Measurements from ENCODE around the gene XCR1. TPM values are rescaled to one million over a fixed set of nuclear protein-coding genes. Genes with fewer than 3 reads are reported as not detected.
"Not testable (repeated sequence)": the region's sequence is repeated elsewhere in the genome, so short reads cannot be mapped to it uniquely, and the experiment has no call there.

Gene XCR1, protein sequence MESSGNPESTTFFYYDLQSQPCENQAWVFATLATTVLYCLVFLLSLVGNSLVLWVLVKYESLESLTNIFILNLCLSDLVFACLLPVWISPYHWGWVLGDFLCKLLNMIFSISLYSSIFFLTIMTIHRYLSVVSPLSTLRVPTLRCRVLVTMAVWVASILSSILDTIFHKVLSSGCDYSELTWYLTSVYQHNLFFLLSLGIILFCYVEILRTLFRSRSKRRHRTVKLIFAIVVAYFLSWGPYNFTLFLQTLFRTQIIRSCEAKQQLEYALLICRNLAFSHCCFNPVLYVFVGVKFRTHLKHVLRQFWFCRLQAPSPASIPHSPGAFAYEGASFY
- not detected for polyA plus RNA-seq (2013, experiment 1 of 2; ENCODE audit: insufficient read length)
- polyA plus RNA-seq (2013, experiment 2 of 2; ENCODE audit: insufficient read length): not detected

- DNase-seq: no peak
These were observed at the start of gene XCR1 for GRCh38 chr3:46027021-46027705. XCR1 (minus strand) TSS chr3:46027483; CDS start chr3:46021947, 5,536 bp downstream.

- DNase-seq: no peak
These were observed 49.3 kb upstream of the XCR1 start for GRCh38 chr3:46076606-46077005.

DNA sequence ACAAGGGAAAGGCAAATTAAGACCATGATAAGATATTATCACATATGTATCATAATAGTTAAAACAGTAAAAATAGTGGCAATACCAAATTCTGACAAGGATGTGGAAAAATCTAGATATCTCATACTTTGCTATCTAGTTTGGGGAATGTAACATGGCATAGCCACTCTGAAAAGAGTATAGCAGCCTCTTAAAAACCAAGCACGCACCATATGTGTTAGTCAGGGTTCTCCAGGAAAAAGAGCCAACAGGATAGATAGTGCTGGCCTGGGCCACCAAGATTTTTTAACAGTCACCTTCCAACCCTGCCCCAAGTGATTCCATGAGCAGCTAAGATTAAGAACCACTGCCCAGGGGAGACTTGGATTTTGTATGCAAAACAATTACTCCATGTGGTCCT lies 48.5 kb upstream of the XCR1 start:
- DNase-seq: no peak

DNA sequence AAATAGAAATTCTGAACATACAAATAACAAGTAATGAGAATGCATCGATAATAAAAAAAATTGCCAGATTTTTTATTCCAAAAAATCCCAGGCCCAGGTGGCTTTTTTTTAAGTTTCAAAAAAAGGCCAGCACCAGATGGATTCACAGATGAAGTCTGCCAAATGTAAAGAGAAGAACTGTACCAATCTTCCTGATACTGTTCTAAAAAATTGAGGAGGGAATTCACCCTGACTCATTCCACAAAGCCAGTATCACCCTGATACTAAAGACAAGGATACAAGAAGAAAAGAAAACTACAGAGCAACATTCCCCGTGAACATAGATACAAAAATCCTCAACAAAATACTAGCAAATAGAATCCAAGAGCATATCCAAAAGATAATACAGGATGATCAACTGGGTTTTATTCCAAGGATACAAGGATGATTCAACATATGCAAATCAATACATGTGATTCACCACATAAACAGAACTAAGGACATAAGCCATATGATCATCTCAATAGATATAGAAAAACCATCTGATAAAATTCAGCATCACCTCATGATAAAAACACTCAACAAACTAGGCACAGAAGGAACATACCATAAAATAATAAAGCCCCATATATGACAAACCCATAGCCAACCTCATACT lies 44.1 kb upstream of the XCR1 start:
- no peak for DNase-seq

DNA sequence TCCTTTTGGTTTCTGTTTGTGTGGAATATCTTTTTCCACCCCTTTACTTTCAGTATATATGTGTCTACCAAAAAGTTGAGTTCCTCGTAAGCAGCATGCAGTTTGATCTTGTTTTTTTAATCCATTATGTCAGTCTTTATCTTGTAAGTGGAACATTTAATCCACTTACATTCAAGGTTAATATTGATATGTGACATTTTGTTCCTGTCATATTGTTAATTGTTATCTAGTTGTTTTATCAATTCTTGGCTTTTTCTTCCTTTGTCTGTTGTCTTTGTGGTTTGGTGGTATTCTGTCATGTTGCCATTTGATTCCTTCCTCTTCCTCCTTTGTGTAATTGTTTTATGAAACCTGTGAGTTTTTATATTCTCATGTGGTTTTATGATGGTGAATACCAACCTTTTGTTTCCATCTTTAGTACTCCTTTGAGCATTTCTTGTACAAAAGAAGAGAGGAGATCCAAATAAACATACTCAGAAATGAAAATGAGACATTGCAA lies 43.4 kb upstream of the XCR1 start:
- DNase-seq: no peak

DNA sequence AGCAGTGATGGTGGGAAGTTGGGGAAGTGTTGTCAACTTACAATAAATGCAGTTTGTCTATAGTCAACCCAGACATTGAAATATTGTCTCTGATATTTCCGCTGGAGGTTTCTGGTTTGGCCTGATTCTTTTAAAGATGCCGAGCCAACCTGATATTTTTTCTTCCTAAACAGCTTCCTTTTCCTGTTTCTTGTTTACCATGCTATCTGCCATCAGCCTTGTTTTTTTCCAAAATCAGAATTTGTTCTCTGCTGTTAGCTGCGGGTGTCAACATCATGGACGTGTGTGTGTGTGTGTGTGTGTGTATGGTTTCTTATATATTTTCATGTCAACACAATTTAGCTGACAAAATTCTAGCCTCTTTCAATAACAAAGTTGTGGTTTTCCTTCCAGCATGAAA lies 41.2 kb upstream of the XCR1 start:
- no peak for DNase-seq

DNA sequence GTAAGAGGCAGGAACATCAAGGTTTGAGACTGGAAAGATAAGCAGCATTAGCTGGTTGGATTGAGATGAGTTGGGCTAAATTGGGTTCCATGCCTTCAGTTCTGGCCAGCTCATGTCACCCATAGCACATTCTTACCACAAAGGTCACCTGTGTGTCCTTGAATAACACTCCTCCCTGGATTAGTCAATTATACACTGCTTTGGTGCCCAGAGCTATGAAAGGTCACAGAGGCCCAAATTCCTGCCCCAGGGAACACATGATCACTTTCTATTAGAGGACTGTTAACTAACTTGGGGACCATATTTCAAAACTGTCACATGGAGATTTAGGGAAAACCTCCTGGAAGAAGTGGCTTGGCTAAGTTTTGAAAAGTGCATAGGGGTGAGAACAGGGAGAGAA lies 40.1 kb upstream of the XCR1 start:
- DNase-seq: no peak

DNA sequence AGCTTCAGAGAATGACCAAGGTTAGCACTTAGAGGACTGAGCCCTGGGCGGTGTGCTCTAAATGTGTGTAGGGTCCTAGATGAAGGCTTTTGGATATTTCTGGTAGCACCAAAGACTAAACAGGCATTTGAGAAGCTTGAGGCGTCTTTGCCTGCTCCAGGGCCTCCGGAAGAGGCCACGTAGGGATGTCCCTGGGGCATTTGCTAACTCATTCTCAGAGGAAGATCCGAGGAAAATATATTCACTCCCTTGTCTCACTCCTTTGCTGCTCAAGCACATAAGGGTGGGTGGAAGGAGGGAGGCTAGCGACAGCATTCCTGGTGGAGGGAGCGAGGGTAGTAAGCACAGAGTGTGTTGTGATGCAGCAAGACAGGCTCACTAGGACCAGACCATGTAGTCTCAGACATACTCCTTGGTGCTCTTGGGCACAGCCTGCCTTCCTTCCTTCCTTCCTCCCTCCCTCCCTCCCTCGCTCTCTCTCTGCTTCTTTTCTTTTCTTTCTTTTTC lies 38.5 kb upstream of the XCR1 start:
- DNase-seq: no peak

- DNase-seq: no peak
These were observed 38.0 kb upstream of the XCR1 start for GRCh38 chr3:46065294-46065705.

- no peak for DNase-seq
These were observed 35.4 kb upstream of the XCR1 start for GRCh38 chr3:46062679-46063078.

DNA sequence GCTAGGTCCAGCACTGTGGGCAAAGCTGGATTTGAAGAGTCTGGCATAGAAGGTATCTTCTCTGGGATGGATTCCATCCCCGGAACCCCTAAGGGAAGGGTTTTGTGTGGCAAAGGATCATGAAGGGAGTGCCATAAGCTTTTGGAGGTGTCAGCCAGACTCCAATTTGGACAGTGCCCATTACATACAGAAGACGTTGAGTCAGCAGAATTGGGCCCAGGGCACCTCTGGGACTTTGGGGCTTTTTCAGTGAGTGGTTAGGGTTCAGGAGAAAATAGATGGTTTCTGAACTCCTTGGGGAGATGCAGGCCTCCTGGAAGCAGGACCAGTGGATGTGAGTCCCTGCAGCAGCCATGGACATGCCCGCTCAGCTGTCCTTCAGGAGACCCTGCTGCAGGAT lies 34.6 kb upstream of the XCR1 start:
- no peak for DNase-seq

DNA sequence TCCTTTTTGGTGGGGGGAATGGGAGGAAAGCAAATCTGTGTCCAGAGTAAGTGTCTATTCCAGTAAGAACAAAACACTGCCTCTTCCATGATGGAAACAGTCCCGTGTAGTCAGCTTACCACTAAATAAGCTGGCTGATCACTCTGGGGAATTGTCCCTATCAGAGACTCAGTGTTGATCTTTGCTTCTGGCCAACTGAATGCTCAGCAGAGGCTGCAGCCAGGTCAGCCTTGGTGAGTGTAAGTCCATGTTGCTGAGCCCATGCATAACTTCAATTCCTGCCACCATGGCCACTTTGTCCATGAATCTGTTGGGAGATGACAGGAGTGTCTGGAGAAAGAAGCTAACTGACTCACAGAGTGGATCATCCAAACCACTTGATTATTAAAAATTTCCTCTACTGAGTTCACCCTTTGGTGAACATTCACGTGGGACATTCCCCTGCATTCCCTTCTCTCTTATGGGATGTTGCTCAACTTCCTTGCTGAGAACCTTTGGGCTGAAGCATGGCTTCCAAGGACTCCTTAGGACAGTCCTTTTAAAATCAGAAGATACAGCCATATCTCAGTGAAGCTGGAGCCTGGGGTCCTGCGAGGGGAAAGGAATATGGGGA lies 33.9 kb upstream of the XCR1 start:
- no peak for DNase-seq

- no peak for DNase-seq
These were observed 33.3 kb upstream of the XCR1 start for GRCh38 chr3:46060551-46060950.

DNA sequence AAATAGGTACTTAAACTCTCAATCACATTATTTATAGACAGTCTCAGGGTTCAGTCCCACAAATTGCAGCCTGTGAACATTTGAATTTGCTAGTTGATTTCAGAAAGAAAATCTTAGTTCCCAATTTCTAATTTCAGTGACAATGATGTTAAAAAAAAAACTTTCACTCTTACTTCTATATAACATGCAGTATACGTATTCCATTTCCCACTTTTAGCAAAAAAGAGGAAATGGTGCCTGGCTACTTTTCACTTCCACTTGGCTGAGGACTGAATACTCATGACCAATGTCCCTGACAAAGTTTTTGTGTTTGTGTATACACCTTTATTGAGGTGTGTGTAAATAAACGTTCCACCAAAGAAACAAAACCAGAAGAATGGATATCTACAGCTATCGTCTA lies 32.1 kb upstream of the XCR1 start:
- no peak for DNase-seq

DNA sequence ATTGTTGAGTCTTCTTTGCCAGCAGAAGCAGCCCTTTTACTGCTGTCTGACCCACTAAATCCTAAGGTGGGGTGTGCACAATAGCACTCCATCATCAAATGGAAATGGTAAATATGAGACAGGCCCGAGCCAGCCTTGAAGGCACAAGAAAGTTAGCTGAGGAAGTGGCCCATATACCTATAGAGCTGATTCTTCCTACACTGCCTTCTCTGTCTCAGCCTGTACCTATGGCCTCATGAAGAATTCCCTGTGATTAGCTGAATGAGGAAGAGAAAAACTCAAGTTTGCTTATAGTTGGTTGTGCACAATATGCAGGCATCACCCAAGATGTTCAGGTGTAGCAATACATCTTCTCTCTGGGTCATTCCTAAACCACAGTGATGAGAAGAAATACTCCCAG lies 31.7 kb upstream of the XCR1 start:
- DNase-seq: no peak

- no peak for DNase-seq
These were observed 30.4 kb upstream of the XCR1 start for GRCh38 chr3:46057716-46058115.

GRCh38 chr3:46056686-46057085 lies 29.4 kb upstream of the XCR1 start:
- no peak for DNase-seq

GRCh38 chr3:46053761-46054515 lies 26.7 kb upstream of the XCR1 start:
- DNase-seq: not testable (repeated sequence)

DNA sequence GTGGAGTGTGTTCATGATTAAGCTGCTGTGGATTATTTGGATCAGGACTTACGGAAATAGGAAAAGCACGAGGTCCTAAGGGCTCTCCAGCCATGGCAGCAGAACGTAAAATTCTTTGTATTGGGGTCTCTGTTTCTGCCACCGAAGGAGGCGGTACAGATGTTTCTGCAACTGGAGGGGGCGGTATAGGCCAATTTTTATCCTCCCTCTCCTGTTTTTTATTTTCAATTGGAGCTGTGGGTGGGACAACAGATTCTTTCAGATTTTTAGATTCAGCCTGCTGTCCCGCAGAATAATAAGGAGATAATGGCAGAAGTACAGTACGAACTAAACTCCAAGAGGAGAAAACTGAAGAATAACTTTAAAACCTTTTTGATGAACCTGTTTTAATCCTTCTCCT lies 26.0 kb upstream of the XCR1 start:
- DNase-seq: not testable (repeated sequence)

DNA sequence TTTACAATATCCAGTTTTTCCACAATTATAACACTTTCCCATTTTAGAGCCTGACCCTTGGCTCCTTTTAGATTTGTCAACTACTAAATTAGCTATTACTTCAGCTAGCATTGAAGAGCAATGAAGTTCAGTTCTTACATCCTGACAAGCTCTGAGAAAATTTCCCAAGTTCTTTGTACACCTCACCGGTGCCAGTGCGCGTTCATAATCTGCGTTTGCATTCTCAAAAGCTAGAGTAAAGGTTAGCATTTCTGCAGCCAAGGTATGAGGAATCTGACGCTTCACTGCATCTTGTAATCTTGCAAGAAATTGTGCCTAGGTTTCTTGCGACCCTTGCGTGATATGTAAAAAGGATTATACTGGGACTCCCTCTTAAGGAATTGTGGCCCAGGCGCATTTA lies 25.2 kb upstream of the XCR1 start:
- DNase-seq: no peak

GRCh38 chr3:46049093-46049492 lies 21.8 kb upstream of the XCR1 start:
- no peak for DNase-seq

DNA sequence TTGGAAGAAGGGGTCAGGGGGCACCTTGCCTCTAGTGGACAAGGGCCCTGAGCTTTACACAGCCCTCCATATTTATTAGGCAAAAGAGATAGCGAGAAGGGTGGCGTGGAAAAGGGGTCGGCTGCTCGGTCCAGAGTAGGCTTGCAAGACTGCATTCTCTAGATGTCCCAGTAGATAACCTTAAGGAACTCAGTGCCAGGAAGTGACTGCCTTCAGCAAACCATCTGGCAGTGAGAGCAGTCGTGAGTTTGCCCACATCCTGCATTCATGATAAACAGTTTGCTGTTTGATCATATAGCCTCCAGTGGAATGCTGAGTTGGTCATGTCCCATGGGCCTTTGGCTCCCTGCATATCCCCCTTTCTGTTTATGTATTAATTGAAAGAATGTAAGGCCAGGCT lies 18.9 kb upstream of the XCR1 start:
- DNase-seq: not testable (repeated sequence)

Data from fibroblast of skin of abdomen (primary cell).